Measurements from ENCODE around the gene RIMOC1. TPM values are rescaled to one million over a fixed set of nuclear protein-coding genes. Genes with fewer than 3 reads are reported as not detected.
"Not testable (repeated sequence)": the region's sequence is repeated elsewhere in the genome, so short reads cannot be mapped to it uniquely, and the experiment has no call there.

The RIMOC1 gene
- total RNA-seq, 1 experiment from 2014 or later, result 8.1 TPM

DNA sequence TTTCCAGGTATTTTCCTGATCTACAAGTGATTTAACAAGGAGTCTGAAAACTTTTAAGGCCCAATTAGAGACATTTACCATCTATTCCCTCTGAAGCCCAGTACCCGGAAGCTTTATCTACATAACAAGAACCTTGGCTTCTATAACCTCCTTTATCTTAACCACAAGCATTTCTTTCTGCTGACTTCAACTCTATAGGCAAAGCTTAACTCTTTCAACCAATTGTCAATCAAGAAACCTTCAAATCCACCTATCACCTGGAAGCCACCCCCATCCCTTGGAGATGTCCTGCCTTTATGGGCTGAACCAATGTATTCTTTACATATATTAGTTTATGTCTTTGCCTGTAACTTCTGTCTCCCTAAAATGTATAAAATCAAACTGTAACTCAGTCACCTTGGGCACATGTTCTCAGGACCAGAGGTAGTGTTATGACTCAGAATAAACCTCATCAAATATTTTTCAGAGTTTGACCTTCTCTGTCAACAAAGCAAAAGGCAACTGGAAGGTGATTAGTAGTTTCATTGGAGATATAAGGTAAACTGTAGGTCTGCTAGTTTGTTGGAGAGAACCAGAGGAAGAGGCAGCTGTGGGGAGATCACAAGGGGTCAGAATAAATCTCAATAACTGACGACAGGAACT is 13.0 kb upstream of the RIMOC1 start:
- no peak for DNase-seq (ENCODE audit: low read depth)

DNA sequence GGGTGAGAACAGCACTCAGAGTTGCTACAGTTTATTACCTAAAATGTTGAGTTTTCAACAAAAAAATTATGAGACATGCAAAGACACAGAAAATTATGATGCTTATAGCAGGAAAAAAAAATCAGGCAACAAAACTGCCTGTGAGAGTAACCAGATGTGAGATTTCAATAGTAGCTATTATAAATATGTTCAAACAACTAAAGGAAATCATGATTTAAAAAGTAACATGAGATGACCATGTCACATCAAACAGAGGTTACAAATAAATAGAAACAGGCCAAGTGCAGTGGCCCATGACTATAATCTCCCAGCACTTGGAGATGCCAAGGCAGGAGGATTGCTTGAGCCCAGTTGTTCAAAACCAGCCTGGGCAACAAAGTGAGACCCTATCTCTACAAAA is 12.1 kb upstream of the RIMOC1 start:
- no peak for DNase-seq (ENCODE audit: low read depth)

DNA sequence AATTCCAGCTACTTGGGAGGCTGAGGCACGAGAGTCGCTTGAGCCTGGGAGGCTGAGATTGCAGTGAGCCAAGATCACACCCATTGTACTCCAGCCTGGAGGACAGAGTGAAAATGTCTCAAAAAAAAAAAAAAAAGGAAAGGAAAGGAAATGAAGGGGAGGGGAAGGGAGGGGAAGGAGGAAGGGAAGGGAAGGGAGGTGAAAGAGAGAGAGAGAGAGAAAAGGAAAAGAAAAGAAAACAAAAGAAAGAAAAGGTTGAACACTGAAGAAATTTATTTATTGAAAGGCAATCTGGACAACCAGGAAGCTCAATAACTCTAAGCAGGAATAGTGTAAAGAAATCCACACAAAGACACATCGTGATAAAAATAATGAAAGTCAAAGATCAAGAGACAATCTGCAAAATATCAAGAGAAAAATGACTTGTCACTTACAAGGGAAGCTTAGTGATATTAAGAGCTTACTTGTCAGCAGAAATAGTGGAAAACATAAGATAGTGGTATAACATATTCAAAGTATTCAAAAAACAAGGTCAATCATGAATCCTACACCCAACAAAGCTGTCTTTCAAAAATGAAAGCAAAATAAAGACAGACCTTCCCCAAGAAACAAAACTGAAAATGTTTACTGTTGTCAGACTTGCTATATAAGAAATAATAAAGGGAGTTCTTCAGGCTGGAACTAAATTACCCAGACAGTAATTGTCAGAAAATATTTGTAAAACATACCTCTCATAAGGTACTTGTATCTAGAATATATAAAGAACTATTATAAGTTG is 10.9 kb upstream of the RIMOC1 start:
- DNase-seq (ENCODE audit: low read depth), result no peak

DNA sequence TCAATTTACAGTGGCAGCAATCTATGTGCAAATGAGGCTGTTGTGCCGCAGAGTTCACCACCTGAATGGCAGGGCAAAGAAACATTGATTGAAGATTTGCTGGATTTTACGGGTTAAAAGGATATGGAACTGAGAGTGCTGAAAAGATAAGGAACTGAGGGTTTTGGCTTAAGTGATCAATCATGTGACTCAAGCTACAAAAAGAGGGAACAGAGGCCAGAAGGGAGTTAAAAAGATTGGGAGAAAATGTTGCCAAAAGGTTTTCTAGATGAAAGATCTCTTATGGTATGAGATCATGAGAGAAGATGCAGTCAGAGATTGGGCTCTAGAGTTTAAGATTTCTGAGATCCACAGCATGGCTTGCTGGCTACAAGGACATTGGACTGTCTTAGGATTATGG is 7.9 kb upstream of the RIMOC1 start:
- DNase-seq (ENCODE audit: low read depth), result no peak

DNA sequence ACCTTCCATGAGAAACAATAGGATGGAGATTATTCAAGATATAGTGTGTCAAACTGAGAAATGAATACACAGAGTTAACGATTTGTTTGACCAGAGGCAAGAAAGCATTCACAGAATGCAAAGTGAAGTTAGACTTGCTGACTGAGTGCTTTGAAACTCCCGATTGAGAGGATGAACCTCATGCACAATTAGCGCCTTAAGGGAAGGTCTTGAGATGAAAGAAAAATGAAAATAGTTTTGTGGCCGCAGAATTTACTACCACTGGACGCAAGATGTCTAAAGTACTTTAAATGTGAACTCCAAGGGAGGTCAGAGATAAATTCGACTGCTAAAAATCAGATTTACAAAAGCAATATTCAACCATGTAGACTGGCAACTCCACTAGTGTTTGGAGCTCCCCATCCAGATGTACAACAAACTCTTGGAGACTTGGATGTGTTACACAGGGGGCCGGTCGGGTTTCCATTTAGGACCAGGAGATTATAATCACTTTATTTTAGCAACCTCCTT is 707 bp upstream of the RIMOC1 start:
- DNase-seq (ENCODE audit: low read depth), result no peak

DNA sequence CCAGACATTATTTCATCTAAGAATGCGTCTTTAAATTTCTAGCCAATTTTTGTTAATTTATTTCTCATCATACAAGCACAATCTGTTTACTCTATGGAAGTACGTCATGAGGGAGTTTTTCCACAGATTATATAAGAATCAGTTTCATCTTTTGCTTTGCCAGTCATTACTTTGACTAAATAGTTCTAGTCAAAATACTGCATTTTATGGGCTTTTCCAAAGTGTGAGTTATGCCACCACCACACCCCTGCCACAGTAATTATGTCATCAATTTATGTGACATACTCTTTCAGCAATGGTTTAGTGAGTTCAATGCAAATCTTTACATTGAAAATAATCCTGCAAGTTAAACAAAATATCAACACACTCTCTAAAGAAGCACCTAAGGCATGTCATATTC is 2.0 kb downstream of the RIMOC1 start:
- DNase-seq (ENCODE audit: low read depth), result no peak

DNA sequence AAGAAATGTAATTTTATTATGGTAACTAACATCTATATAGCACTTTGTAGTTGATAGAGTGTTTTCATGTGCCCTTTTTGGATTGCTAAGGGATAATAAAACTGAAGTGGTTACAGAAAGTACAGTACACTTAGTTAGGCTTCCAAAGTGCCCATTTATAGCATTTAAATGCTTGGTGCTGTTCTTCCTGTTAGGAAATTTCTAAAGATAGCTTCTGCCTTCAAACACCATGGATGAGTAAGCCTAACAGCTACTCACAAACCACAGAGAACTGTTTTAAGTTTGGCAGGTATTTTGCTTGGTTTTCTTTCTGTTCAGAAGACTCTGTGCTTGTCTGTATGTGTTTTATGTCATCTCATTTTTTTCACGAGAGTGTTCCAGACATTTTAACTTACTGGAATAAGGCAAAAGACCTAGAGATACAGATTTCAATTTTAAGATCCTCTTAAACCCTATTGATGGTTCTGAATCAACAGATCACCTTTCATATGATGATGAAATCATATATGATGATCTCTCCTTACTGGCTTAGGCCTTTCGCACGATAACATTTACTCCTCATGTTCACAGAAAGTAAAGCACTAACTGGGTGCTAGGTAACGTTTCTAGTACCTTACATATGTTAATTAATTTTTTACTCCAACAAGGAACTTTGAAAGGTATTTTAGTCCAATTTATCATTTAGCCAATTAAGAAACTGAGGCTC is 4.4 kb downstream of the RIMOC1 start:
- no peak for DNase-seq (ENCODE audit: low read depth)

DNA sequence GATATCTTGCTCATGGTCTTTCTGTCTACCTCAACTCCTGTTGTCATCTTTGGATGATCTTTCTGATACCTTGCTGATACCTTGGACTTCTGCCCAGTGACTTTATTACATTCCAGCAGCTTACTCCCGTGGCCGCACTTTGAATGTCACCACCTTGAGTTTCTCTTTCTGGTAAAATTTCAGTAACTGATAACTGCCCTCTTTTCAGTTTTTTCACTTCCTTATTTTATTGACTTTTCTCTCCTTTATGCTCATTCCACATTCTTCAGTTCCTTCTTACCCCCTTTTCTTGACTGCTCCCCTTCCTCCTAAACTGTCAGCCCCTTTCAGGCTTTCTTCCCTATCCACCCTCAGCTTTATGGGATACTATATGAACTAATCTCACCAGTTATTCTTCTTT is 14.0 kb downstream of the RIMOC1 start:
- DNase-seq (ENCODE audit: low read depth), result no peak

DNA sequence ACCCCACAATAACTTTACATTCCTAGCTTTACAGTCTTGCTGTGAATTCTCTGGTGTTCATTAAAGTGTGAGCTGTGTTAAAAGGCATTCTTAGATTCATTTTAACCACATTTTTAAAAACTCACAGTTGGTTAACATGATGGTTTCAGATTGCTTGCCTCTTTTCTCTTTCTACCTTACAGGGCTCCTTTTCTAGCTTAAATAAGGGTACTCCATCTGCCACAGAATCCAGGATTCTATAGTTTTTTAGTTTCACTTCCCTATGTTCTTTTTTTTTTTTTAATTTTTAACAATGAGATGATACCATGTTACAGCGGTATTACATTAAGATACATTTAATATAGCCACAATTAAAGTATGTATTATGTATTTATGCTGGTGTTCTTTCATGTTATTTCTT is 17.0 kb downstream of the RIMOC1 start:
- no peak for DNase-seq (ENCODE audit: low read depth)

DNA sequence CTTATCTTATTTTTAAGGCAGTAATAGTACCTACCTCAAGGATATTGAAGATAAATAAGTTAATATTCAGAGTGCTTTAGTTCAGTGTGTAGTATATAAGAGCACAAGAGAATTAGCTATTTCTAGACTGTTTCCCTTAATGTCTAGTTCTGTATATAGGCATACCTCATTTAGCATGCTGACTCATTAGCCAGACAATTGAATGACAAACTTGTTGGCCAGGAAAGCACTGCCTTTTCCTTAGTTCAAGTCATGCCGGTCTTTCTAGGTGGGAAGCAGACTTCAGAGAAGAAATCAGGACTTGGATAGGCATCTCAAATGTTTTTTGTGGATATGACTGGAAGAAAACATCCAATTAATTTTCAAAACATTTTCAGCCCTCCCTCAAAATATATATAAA is 17.7 kb downstream of the RIMOC1 start:
- DNase-seq (ENCODE audit: low read depth), result peak; percentile 47

DNA sequence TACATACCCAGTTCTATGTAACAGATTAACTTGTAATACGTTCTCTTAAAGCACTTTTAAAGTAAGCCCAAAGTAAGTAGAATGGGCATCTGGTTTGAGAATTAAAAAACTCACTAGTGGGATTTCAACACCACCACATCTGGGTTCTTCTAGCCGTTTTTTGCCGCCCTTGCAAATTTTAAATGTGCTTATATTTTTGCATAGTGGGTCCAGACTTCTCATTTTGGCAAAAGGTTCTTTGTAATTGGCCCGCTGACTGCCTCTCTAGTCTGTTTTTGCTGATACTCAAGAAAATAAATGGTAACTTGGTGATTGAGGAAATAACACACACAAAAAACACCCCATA is 20.4 kb downstream of the RIMOC1 start:
- no peak for DNase-seq (ENCODE audit: low read depth)

DNA sequence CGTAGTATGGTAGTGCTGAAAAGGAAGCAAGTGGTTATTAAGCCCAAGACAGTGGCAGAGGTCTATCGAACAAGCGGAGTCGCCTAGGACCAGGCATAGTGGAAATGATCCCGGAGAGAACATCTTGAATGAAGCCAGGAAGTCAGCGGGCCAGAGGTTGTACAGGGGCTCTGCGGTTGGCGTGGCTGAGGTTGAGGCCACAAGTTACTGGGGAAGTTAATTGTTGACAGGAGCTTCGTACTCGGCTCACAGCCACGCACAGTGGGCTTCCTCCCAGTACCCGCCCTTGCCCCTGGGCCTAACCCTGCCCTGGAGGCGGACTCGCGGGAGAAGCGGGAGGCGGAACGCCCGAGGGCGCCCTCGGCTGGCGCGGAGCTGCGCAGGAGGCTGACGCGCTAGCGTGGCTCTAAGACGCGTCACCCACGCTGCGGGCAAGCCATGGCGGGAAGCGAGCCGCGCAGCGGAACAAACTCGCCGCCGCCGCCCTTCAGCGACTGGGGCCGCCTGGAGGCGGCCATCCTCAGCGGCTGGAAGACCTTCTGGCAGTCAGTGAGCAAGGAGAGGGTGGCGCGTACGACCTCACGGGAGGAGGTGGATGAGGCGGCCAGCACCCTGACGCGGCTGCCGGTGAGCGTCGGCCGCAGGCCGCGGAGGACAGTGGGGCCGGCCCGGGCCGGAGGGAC is 20.9 kb downstream of the RIMOC1 start, which contains the start of gene FBXO4:
TSS of gene FBXO4 (plus strand) at position 410 of the 683 bp plus-strand sequence. CDS start at position 439, 29 bp downstream.
- DNase-seq (ENCODE audit: low read depth), result peak; percentile 86

DNA sequence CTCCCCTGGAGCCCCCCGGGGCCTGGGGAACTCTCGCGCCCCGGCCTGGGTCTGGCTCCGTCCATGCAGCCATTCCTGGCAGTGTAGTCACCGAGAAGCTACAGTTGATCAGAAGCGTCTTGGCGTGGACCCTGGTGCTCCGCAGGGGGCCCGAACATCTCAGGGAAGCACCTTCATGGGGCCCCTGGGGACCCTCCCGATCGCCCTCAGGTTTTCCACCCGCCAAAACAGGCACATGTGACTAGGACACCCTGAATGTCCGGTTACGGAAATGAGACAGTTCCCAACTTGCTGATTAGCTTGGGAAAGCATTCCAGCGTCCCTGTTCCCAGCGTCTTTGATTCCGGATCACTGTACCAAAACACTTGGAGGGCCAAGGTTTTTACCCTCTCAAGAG is 21.4 kb downstream of the RIMOC1 start:
- peak; percentile 61 for DNase-seq (ENCODE audit: low read depth)

DNA sequence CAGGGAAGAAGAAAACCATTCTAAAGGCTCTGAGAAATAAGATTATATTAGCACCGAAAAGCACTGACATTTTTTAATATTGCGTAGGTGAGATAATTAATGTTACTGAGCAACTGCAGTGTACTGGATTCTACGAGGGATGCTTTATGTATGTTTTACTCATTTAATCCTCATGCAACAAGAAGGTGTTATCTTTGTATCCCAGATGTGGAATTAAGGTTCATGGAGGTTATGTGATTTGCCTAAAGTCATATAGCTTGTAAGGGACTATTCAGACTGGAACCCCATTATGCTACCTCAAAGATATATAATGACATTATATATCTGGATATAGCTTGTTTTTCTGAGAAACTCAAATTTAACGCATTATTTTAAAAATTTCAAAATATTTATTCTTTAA is 23.5 kb downstream of the RIMOC1 start:
- no peak for DNase-seq (ENCODE audit: low read depth)

DNA sequence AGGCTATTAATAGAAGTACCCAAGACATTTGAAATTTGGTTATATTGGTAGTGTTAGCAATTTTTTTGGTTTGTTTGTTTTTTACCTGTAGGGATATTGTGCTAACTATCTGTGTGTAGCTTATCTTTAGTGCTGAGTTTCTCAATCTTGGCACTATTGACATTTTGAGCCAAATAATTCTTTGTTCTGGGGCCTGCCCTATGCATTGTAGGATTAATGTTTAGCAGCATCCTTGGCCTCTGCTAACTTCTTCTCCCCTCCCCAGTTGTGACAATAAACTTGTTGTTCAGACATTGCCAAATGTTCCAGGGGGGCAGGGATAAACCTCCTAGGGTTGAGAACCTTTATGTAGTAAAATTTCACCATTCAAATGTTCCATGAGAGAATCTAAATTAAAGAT is 24.9 kb downstream of the RIMOC1 start:
- no peak for DNase-seq (ENCODE audit: low read depth)

DNA sequence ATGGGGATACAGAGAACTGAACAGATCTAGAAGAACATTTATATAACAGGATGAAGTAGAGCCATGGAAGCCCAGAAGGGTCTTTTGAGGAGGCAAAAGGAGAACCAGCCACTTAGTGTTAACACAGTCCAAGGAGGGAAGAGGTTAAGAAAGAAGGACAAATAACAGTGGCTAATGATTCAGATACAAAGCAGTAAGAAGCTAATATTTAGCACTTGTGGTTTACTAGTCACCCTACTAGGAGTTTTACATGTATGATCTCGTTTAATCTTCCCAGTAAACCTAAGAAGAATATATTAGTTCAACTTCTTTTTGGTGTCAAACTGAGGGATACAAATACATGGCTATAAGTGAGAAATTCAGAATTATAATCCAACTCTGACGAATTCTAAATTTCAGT is 28.6 kb downstream of the RIMOC1 start:
- no peak for DNase-seq (ENCODE audit: low read depth)

DNA sequence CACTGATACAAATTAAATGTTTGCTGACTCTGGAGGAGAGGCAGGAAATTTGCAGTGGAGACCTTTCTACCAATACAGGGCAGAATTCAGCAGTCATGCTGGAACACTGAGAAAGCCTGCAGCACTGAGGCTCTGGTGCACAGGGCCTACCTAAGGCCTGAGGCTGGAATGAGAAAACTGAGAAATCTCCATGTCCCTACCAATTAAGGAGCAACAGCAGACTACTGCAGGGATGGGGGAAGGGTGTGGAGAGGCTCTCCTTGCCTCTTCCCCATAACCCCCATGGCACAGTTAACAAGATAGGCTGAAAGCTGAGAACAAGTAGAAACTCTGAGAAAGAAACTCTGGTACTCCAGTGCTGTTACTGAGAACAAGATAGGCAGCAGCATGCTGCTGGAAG is 31.4 kb downstream of the RIMOC1 start:
- no peak for DNase-seq (ENCODE audit: low read depth)

DNA sequence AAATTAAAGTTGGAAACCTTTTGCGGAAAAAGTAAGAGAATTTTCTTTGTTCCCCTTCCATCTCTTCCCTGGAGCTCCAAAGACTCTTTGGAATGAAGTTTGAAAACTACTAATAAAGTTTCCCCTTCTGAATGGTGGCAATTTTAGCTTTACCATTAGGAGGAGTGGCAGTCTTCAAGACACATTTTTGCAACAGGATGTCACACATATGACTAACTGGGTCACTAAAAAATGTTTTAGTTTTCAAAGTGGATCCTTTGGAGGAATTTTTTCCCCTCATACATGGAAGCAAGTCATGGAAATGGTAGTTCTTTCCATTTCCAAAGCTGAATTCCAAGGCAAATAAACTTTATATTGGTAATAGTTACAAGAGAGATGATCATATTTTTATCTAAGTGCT is 36.5 kb downstream of the RIMOC1 start:
- no peak for DNase-seq (ENCODE audit: low read depth)

DNA sequence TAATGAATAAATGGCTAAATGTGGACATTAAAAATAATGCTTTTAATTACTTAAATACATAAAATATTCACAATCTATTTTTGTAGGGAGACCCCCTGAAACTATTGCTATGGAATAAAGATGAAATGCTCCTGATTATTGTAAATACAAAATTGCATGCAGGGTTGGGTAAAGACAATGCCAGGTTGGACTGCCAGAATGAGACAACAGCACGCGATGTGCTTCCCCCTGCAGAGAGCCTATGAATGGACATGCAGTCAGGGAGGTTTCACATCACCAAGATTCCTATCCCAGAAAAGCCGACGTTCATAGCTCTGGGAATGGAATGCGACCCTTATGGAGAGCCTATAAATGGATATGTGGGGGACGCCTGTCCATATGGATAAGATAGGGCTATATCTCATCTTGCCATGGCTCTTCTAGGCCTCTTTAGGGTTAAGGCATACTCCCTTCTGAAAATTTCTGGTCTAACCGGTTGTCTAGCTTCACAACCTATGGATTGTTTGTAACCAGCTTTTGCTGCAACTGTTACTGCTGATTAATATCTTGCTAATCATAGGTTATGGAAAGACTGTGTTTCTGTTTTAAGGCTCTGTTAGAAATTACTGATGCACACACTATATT is 41.3 kb downstream of the RIMOC1 start:
- DNase-seq (ENCODE audit: low read depth), result not testable (repeated sequence)

DNA sequence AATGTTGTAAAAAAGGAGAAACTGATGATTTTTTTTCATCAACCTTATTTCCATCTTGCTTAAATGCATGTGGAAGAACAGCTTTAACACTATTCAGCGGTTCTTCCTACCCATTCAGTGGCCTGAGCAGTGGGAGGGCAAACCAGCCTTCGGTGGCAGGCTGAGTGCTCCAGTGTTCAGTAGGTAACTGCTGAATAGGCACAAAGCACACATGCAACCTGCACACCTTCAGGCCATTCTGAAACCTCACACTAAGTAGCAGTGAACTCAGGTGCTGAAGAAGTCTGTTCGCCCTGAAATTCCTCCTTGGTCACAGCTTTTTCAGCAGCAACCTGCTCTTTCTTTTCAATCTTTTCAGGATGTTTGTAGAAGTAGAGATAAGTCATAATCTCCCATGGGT is 47.1 kb downstream of the RIMOC1 start:
- no peak for DNase-seq (ENCODE audit: low read depth)

All from Daoy (cell line).